Measurements from ENCODE around the gene POLR1A. TPM values are rescaled to one million over a fixed set of nuclear protein-coding genes. Genes with fewer than 3 reads are reported as not detected.
A peak's percentile ranks its signal among the peaks of the same experiment; 100 is the strongest.

POLR1A gene
- total RNA-seq, 1 donor, result 43.1 TPM

GRCh38 chr2:85987266-85988174 lies 118.2 kb downstream of the POLR1A start:
- no peak for DNase-seq (ENCODE audit: low read depth)
- H3K4me3 ChIP-seq (ENCODE audit: low read depth, low read length), result no peak overlapping the region
- TF ChIP-seq CTCF (IDR thresholded peaks at IDR 0.05; ENCODE audit: insufficient read depth, low read length), result no peak

GRCh38 chr2:85986121-85986520 lies 119.6 kb downstream of the POLR1A start:
- no peak for TF ChIP-seq CTCF (IDR thresholded peaks at IDR 0.05; ENCODE audit: insufficient read depth, low read length)

DNA sequence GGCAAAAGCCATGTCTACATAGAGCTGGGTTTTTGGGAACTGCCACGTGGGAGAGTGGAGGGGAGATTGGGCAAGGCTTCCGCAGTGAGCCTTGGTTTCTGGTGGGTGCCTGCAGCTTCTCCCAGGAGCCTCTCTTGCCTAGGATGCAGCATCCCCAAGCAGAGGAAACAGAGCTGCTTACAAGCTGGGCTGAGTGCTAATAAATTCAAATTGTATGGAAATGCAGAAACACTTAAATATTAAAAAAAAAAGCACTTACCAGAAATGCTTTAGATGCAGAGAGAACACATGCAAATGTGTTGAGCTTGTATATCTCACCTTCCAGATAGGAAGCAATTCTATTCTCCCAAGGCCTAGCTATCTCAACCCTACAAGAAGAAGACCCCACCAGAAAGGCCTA lies 120.9 kb downstream of the POLR1A start:
- no peak for TF ChIP-seq CTCF (IDR thresholded peaks at IDR 0.05; ENCODE audit: insufficient read depth, low read length)
- H3K4me3 ChIP-seq (ENCODE audit: low read depth, low read length), result no peak overlapping the region
- DNase-seq (ENCODE audit: low read depth), result no peak

More at GRCh38 chr2:85986121-85986520, 119.6 kb downstream of the POLR1A start:
- H3K4me3 ChIP-seq (ENCODE audit: low read depth, low read length), result no peak overlapping the region
- no peak for DNase-seq (ENCODE audit: low read depth)

GRCh38 chr2:85983766-85984165 lies 121.9 kb downstream of the POLR1A start:
- DNase-seq (ENCODE audit: low read depth), result no peak
- H3K4me3 ChIP-seq (ENCODE audit: low read depth, low read length), result no peak overlapping the region
- TF ChIP-seq CTCF (IDR thresholded peaks at IDR 0.05; ENCODE audit: insufficient read depth, low read length), result no peak

- no peak for TF ChIP-seq CTCF (IDR thresholded peaks at IDR 0.05; ENCODE audit: insufficient read depth, low read length)
- H3K4me3 ChIP-seq (ENCODE audit: low read depth, low read length), result no peak overlapping the region
- no peak for DNase-seq (ENCODE audit: low read depth)
Measured at GRCh38 chr2:85981579-85982247, 124.0 kb downstream of the POLR1A start.

DNA sequence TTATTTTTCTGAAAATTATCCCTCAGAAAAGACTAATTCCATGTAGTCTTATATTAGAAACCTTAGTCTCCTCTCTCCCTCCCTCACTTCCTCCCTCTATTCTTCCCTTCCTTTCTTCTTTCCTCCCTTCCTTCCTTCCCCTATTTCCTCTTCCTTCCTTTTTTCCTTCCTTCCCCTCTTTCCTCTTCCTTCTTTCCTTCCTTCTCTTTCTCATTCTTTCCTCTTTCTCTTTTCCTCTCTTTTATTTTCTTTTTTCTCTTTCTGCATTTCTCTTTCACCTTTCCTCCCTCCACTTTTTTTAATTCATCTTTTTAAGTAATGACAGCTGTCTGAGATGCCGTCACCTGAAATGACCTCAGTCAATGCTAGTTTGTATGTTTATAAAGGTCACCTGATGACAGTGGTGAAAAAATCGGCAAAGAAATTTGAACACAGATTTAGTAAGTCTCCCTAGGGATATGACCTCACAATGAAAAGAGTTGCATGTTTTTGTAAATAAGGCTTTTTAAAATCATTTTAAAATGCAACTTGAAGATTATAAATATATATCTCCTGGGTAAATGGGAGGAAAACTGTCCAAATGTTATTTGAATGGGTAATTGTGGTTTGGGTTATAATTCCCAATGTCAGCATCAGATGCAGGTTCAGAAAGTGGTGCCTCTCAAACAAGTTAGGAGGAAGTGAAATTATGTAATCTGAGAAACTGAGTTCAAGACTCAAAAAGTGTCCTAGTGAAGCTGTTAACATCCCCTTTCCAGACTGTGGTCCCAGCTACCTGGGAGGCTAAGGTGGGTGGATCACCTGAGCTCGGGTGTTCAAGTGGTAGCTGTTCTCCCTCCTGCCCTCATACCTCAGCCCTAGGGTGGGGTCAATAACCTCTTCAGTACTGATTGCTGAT lies 126.6 kb downstream of the POLR1A start:
- peak; percentile 44 for DNase-seq (ENCODE audit: low read depth)

More for the DNA sequence above, 126.6 kb downstream of the POLR1A start:
- no peak for TF ChIP-seq CTCF (IDR thresholded peaks at IDR 0.05; ENCODE audit: insufficient read depth, low read length)
- no peak overlapping the region for H3K4me3 ChIP-seq (ENCODE audit: low read depth, low read length)
